Mesenchymal stem cell (in vitro differentiated cells and primary cell): ENCODE data around the gene FGB. TPM values are rescaled to one million over a fixed set of nuclear protein-coding genes. Genes with fewer than 3 reads are reported as not detected.

ENCODE experiments used
- DNase-seq: peaks from one replicate; pipeline ENCODE4 v3.0.0-alpha.2; 2013
- H2AFZ ChIP-seq: one replicate; pipeline ENCODE4 v1.6.1; 2013; ENCODE audit warnings: low read depth, mild to moderate bottlenecking, control low read depth, inconsistent platforms, low read length, moderate library complexity
- H2AK5ac ChIP-seq: 2 replicates; pipeline ENCODE4 v1.6.1; 2013; ENCODE audit warnings: low read length, moderate library complexity, mild to moderate bottlenecking, inconsistent platforms; ENCODE audit not compliant: severe bottlenecking
- H2BK120ac ChIP-seq: one replicate; pipeline ENCODE4 v1.6.1; 2013; ENCODE audit warnings: low read depth, mild to moderate bottlenecking, inconsistent platforms, low read length, moderate library complexity
- H2BK12ac ChIP-seq, 2 experiments: one replicate each; pipeline ENCODE4 v1.6.1; 2013; ENCODE audit warnings: inconsistent platforms in 2 of 2, low read length in 2 of 2, mild to moderate bottlenecking in 2 of 2, moderate library complexity in 2 of 2, control low read depth in 1 of 2
- H2BK15ac ChIP-seq: one replicate; pipeline ENCODE4 v1.6.1; 2013; ENCODE audit warnings: mild to moderate bottlenecking, low read depth, inconsistent platforms; ENCODE audit not compliant: poor library complexity, severe bottlenecking
- H2BK5ac ChIP-seq: 2 replicates; pipeline ENCODE4 v1.6.1; 2013; ENCODE audit warnings: low read depth, mild to moderate bottlenecking, low read length, control low read depth, inconsistent platforms; ENCODE audit not compliant: poor library complexity, severe bottlenecking
- H3K14ac ChIP-seq, 2 experiments: one replicate each; pipeline ENCODE4 v1.6.1; 2013; ENCODE audit warnings: inconsistent platforms in 2 of 2, low read length in 2 of 2, control low read depth in 1 of 2, mild to moderate bottlenecking in 1 of 2, moderate library complexity in 1 of 2
- H3K18ac ChIP-seq, 2 experiments: one replicate each; pipeline ENCODE4 v1.6.1; 2013; ENCODE audit warnings: inconsistent platforms in 2 of 2, low read length in 2 of 2, control low read depth in 1 of 2, low read depth in 1 of 2, mild to moderate bottlenecking in 1 of 2
- H3K23ac ChIP-seq, 2 experiments: one replicate each; pipeline ENCODE4 v1.6.1; 2013; ENCODE audit warnings: inconsistent platforms in 2 of 2, low read length in 2 of 2, mild to moderate bottlenecking in 2 of 2, moderate library complexity in 2 of 2, control low read depth in 1 of 2
- H3K27ac ChIP-seq: 2 replicates; pipeline ENCODE4 v1.5.1; 2013; ENCODE audit warnings: mild to moderate bottlenecking, moderate library complexity, low read length, control low read depth, inconsistent platforms; ENCODE audit not compliant: poor library complexity, severe bottlenecking
- H3K27me3 ChIP-seq, 2 experiments: 2 replicates each; pipeline versions ENCODE4 v1.6.1 to v1.7.0; 2013; ENCODE audit warnings: low read length in 2 of 2, mild to moderate bottlenecking in 2 of 2, moderate library complexity in 2 of 2, control low read depth in 1 of 2, inconsistent platforms in 1 of 2; ENCODE audit not compliant: control insufficient read depth in 1 of 2, insufficient read depth in 1 of 2
- H3K36me3 ChIP-seq, 2 experiments: 2 replicates each; pipeline versions ENCODE4 v1.6.1 to v1.7.0; 2013; ENCODE audit warnings: low read length in 2 of 2, control low read depth in 1 of 2, inconsistent platforms in 1 of 2, low read depth in 1 of 2, mild to moderate bottlenecking in 1 of 2; ENCODE audit not compliant: insufficient read depth in 2 of 2, control insufficient read depth in 1 of 2
- H3K4ac ChIP-seq, 2 experiments: one replicate each; pipeline ENCODE4 v1.6.1; 2013; ENCODE audit warnings: inconsistent platforms in 2 of 2, low read length in 2 of 2, mild to moderate bottlenecking in 2 of 2, moderate library complexity in 2 of 2, control low read depth in 1 of 2, low read depth in 1 of 2
- H3K4me1 ChIP-seq: 2 replicates; pipeline ENCODE4 v1.6.1; 2013; ENCODE audit warnings: low read depth, low read length, control low read depth; ENCODE audit not compliant: control insufficient read depth, insufficient read depth
- H3K4me2 ChIP-seq: 2 replicates; pipeline ENCODE4 v1.6.1; 2013; ENCODE audit warnings: low read length, mild to moderate bottlenecking, inconsistent platforms; ENCODE audit not compliant: poor library complexity, severe bottlenecking
- H3K4me3 ChIP-seq, 2 experiments: 2 replicates each; pipeline versions ENCODE4 v1.5.1 to v1.7.0; 2013; ENCODE audit warnings: low read length in 2 of 2, mild to moderate bottlenecking in 2 of 2, control low read depth in 1 of 2, low read depth in 1 of 2; ENCODE audit not compliant: insufficient read depth in 1 of 2
- H3K79me1 ChIP-seq: replicated peaks from 2 replicates; pipeline ENCODE4 v1.6.1; 2013; ENCODE audit warnings: mild to moderate bottlenecking, control low read depth, low read length, inconsistent platforms; ENCODE audit not compliant: poor library complexity, severe bottlenecking
- H3K9ac ChIP-seq: 2 replicates; pipeline ENCODE4 v1.7.0; 2013; ENCODE audit warnings: mild to moderate bottlenecking, low read length, moderate library complexity
- H3K9me3 ChIP-seq: 2 replicates; pipeline ENCODE4 v1.7.0; 2013; ENCODE audit warnings: mild to moderate bottlenecking, low read length; ENCODE audit not compliant: control insufficient read depth
- H4K8ac ChIP-seq: one replicate; pipeline ENCODE4 v1.6.1; 2013; ENCODE audit warnings: inconsistent platforms, mild to moderate bottlenecking, low read length, moderate library complexity
- H4K91ac ChIP-seq: one replicate; pipeline ENCODE4 v1.6.1; 2013; ENCODE audit warnings: mild to moderate bottlenecking, low read length, inconsistent platforms
- WGBS: methylation state at CpG from one replicate; pipeline ENCODE4 v1.1.7; 2013; ENCODE audit warnings: mixed read lengths; 5-methylcytosine and 5-hydroxymethylcytosine counted together
- polyA plus RNA-seq, 2 experiments: library from polyadenylated mRNA; stranded (reverse); fragments of 200-250 nt; gene quantifications; one replicate each; pipeline ENCODE4 v1.2.3, GENCODE V29; 2013

The FGB gene
- polyA plus RNA-seq (2013, experiment 1 of 2): not detected
- not detected for polyA plus RNA-seq (2013, experiment 2 of 2)

DNA sequence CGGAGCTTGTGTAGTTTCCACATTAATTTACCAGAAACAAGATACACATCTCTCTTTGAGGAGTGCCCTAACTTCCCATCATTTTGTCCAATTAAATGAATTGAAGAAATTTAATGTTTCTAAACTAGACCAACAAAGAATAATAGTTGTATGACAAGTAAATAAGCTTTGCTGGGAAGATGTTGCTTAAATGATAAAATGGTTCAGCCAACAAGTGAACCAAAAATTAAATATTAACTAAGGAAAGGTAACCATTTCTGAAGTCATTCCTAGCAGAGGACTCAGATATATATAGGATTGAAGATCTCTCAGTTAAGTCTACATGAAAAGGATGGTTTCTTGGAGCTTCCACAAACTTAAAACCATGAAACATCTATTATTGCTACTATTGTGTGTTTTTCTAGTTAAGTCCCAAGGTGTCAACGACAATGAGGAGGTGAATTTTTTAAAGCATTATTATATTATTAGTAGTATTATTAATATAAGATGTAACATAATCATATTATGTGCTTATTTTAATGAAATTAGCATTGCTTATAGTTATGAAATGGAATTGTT, at the start of gene FGB:
FGB (plus strand) TSS at position 315 of the 558 bp plus-strand sequence; CDS start at position 323, 8 bp downstream.
- H2AFZ ChIP-seq: no peak within 1 kb of the TSS
- no peak within 1 kb of the TSS for H4K8ac ChIP-seq
- H3K4me3 ChIP-seq: no peak within 1 kb of the TSS
- no peak within 1 kb of the TSS for H2AK5ac ChIP-seq
- WGBS: 80% methylated on average over 1 of the region's 2 CpGs
- H3K4me1 ChIP-seq: peaks cover 3% of the 10 kb centered on the region
- no peak within 1 kb of the TSS for H2BK120ac ChIP-seq
- H4K91ac ChIP-seq: no peak within 1 kb of the TSS
- no peak within 1 kb of the TSS for H3K4me2 ChIP-seq
- no peaks in the 10 kb centered on the region for H3K9me3 ChIP-seq
- no peak for DNase-seq
- no peak within 1 kb of the TSS for H2BK12ac ChIP-seq
- no peak within 1 kb of the TSS for H3K23ac ChIP-seq
- no peak within 1 kb of the TSS for H2BK5ac ChIP-seq
- no peak within 1 kb of the TSS for H2BK15ac ChIP-seq
- no peak within 1 kb of the TSS for H3K14ac ChIP-seq
- H3K79me1 ChIP-seq: no peaks in the 10 kb centered on the region
- no peak within 1 kb of the TSS for H3K18ac ChIP-seq
- H3K36me3 ChIP-seq: peaks cover 0 to 4% of the 10 kb centered on the region in 2 experiments
- H3K27ac ChIP-seq: no peak within 1 kb of the TSS
- no peaks in the 10 kb centered on the region for H3K27me3 ChIP-seq
- H3K4ac ChIP-seq: no peak within 1 kb of the TSS
- no peak within 1 kb of the TSS for H3K9ac ChIP-seq

DNA sequence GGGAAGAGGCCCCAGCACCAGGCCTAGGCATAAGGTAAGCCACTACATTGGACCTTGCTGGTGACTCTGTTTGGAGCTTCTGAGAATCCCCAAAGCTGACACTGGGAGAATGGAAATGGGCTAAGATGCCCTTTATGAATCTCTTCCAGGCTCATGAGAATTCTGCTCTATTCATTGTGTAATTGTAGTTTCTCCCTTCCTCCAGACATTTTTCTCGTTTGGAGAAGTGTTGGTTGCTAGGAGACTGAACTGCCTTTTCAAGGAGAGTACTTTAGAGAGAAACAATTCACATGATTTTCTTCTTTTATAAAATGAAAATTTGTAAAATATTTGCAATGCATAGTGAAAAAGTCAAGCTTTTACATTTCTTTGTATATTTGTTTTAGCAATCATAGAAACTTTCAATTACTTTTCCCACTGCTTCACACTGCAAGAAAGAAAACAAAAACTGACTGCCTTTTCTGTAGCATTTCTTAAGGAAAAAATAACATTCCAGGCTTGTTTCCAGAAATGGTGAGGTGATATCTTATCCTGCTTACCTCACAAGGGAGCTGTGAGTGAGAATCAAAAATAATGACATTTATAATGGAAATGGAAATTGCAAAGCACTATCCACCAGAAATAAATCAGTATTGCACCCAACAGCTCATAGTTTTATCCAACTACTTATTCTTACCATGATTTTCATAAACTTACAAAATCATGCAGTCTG, 46.3 kb upstream of the FGB start:
- H3K4ac ChIP-seq: no peak overlapping the region
- H4K91ac ChIP-seq: no peak overlapping the region
- no peak overlapping the region for H3K9ac ChIP-seq
- no peak overlapping the region for H2BK5ac ChIP-seq
- H3K27ac ChIP-seq: no peak overlapping the region
- H2BK12ac ChIP-seq: no peak overlapping the region
- H3K36me3 ChIP-seq: no peaks in the 10 kb centered on the region
- H3K14ac ChIP-seq: no peak overlapping the region
- no peak overlapping the region for H3K23ac ChIP-seq
- H3K27me3 ChIP-seq: peaks cover 32 to 56% of the 10 kb centered on the region in 2 experiments
- H3K18ac ChIP-seq: no peak overlapping the region
- H3K4me2 ChIP-seq: no peak overlapping the region
- no peak overlapping the region for H2BK15ac ChIP-seq
- no peak overlapping the region for H3K4me3 ChIP-seq
- WGBS: no CpG with 5 or more reads among the region's 1 CpG
- no peaks in the 10 kb centered on the region for H3K79me1 ChIP-seq
- DNase-seq: no peak
- H4K8ac ChIP-seq: no peak overlapping the region
- H2AK5ac ChIP-seq: no peak overlapping the region
- no peaks in the 10 kb centered on the region for H3K4me1 ChIP-seq
- H3K9me3 ChIP-seq: peaks cover 4% of the 10 kb centered on the region
- no peak overlapping the region for H2BK120ac ChIP-seq
- no peak overlapping the region for H2AFZ ChIP-seq

DNA sequence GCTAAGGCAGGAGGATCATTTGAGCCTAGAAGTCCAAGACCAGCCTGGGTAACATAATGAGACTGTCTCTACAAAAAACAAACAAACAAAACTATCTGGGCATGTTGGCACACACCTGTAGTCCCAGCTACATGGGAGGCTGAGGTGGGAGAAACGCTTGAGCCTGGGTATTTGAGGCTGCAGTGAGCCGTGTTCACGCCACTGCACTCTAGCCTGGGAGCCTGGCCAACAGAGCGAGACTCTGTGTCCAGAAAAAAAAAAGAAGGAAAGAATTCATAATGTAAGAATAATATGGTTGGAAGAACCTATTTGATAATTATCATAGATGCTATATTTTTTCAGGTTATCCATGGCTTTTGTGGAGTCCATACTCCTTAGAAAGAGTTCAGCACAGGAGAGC, 45.2 kb upstream of the FGB start:
- Histone ChIP-seq H3K4me3 (no peak overlapping the region), H3K18ac (no peak overlapping the region), H2BK12ac (no peak overlapping the region), H3K9ac (no peak overlapping the region), H2BK5ac (no peak overlapping the region), H3K23ac (no peak overlapping the region), H2BK120ac (no peak overlapping the region), H2AK5ac (no peak overlapping the region), H2BK15ac (no peak overlapping the region), H3K4me1 (no peaks in the 10 kb centered on the region), H3K4ac (no peak overlapping the region), H4K8ac (no peak overlapping the region), H3K27ac (no peak overlapping the region), H3K9me3 (peaks cover 4% of the 10 kb centered on the region), H3K14ac (no peak overlapping the region), H2AFZ (no peak overlapping the region), H3K4me2 (no peak overlapping the region), H4K91ac (no peak overlapping the region), H3K36me3 (no peaks in the 10 kb centered on the region), H3K79me1 (no peaks in the 10 kb centered on the region), H3K27me3 (peaks cover 27 to 48% of the 10 kb centered on the region in 2 experiments)
- no peak for DNase-seq
- 87% methylated on average over 3 of the region's 4 CpGs for WGBS

GRCh38 chr4:154519214-154519613, 43.6 kb upstream of the FGB start:
- H3K27me3 ChIP-seq: peaks cover 27 to 47% of the 10 kb centered on the region in 2 experiments
- no peak overlapping the region for H2AK5ac ChIP-seq
- no peak overlapping the region for H2AFZ ChIP-seq
- no peak overlapping the region for H4K8ac ChIP-seq
- no peak overlapping the region for H3K4me3 ChIP-seq
- WGBS: 70% methylated on average over 3 of the region's 4 CpGs
- no peaks in the 10 kb centered on the region for H3K36me3 ChIP-seq
- no peak overlapping the region for H2BK15ac ChIP-seq
- H2BK5ac ChIP-seq: no peak overlapping the region
- H3K27ac ChIP-seq: no peak overlapping the region
- H2BK12ac ChIP-seq: no peak overlapping the region
- H3K4me2 ChIP-seq: no peak overlapping the region
- H3K23ac ChIP-seq: no peak overlapping the region
- H2BK120ac ChIP-seq: no peak overlapping the region
- H3K14ac ChIP-seq: no peak overlapping the region
- no peaks in the 10 kb centered on the region for H3K9me3 ChIP-seq
- no peaks in the 10 kb centered on the region for H3K79me1 ChIP-seq
- H3K9ac ChIP-seq: no peak overlapping the region
- DNase-seq: no peak
- no peak overlapping the region for H3K4ac ChIP-seq
- H4K91ac ChIP-seq: no peak overlapping the region
- H3K4me1 ChIP-seq: no peaks in the 10 kb centered on the region
- H3K18ac ChIP-seq: no peak overlapping the region
